ENCODE measurements around the gene PGBD2. TPM values are rescaled to one million over a fixed set of nuclear protein-coding genes. Genes with fewer than 3 reads are reported as not detected.
"Not testable (repeated sequence)": the region's sequence is repeated elsewhere in the genome, so short reads cannot be mapped to it uniquely, and the experiment has no call there.

PGBD2 gene
- total RNA-seq, 2 donors from 2014 or later, result 6.5 to 7.1 TPM

- no peaks in the 10 kb centered on the region for H3K36me3 ChIP-seq
- DNase-seq (ENCODE audit: low spot score) (no peak), ATAC-seq (ENCODE audit: insufficient number of reproducible peaks, low FRiP score, low read depth) (no peak)
- no peaks in the 10 kb centered on the region for H3K27me3 ChIP-seq (replicated peaks; ENCODE audit: insufficient read depth)
- H3K27ac ChIP-seq, result no peak overlapping the region
- no peaks in the 10 kb centered on the region for H3K9me3 ChIP-seq
- no peak overlapping the region for H3K4me3 ChIP-seq
- no peak for TF ChIP-seq CTCF (IDR thresholded peaks at IDR 0.05)
- no peaks in the 10 kb centered on the region for H3K4me1 ChIP-seq (ENCODE audit: control insufficient read depth in 1 of 2, low read depth in 2 of 2)
These were observed 19.7 kb upstream of the PGBD2 start for GRCh38 chr1:248886237-248886895.

GRCh38 chr1:248889914-248890243, 16.2 kb upstream of the PGBD2 start:
- not testable (repeated sequence) for H3K27me3 ChIP-seq (replicated peaks; ENCODE audit: insufficient read depth); H3K9me3 ChIP-seq; H3K27ac ChIP-seq; H3K4me1 ChIP-seq (ENCODE audit: control insufficient read depth in 1 of 2, low read depth in 2 of 2); H3K4me3 ChIP-seq; DNase-seq (ENCODE audit: low spot score); H3K36me3 ChIP-seq; ATAC-seq (ENCODE audit: insufficient number of reproducible peaks, low FRiP score, low read depth)

DNA sequence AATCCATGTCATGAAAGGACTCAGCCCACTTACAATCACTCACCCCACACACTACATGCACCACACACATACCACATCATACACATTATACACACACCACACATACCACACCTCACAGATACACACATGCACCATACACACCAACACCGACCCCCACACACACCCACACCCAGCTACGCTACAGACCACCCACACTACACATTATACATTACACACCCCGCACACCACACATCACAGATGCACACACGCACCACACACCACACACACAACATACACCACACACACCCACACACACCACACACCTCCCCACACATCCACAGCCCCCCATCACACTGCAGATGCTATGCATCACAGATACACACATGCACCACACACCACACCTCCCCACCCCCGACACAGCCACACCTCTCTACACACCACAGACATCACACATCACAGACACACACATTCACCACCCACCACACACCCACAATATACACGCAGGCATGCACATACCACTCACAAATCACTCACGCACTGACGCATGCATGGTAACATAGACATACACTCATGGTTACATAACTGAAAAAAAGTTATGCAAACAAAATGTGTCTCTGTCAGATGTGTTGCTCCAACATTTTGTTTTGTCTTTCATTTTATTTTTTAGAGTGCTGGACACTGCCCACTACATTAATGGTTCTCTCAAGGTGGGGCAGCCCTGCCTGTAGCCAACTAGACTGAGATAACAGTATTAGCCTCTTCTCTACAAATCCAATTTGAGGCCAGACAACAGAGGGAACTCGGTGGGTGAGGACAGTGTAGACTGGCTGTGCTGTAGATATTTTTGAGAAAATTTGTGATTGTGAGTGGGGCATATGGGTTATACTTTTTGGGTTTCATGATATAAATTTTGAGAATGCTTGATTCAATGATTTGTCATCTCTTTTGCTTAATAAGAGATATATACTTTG, 15.2 kb upstream of the PGBD2 start:
- ATAC-seq (ENCODE audit: insufficient number of reproducible peaks, low FRiP score, low read depth) (no peak), DNase-seq (ENCODE audit: low spot score) (no peak)
- no peaks in the 10 kb centered on the region for H3K4me1 ChIP-seq (ENCODE audit: control insufficient read depth in 1 of 2, low read depth in 2 of 2)
- TF ChIP-seq CTCF (IDR thresholded peaks at IDR 0.05), result no peak
- H3K27me3 ChIP-seq (replicated peaks; ENCODE audit: insufficient read depth), result no peaks in the 10 kb centered on the region
- H3K9me3 ChIP-seq, result no peaks in the 10 kb centered on the region
- no peak overlapping the region for H3K4me3 ChIP-seq
- H3K27ac ChIP-seq, result no peak overlapping the region
- H3K36me3 ChIP-seq, result no peaks in the 10 kb centered on the region

GRCh38 chr1:248891758-248892157, 14.3 kb upstream of the PGBD2 start:
- no peak for TF ChIP-seq CTCF (IDR thresholded peaks at IDR 0.05)
- Histone ChIP-seq H3K4me3 (no peak overlapping the region), H3K9me3 (no peaks in the 10 kb centered on the region), H3K4me1 (ENCODE audit: control insufficient read depth in 1 of 2, low read depth in 2 of 2) (no peaks in the 10 kb centered on the region), H3K27me3 (replicated peaks; ENCODE audit: insufficient read depth) (no peaks in the 10 kb centered on the region), H3K36me3 (no peaks in the 10 kb centered on the region), H3K27ac (no peak overlapping the region)
- ATAC-seq (ENCODE audit: insufficient number of reproducible peaks, low FRiP score, low read depth) (no peak), DNase-seq (ENCODE audit: low spot score) (no peak)

GRCh38 chr1:248892590-248892989, 13.4 kb upstream of the PGBD2 start:
- Histone ChIP-seq H3K4me3 (no peak overlapping the region), H3K36me3 (no peaks in the 10 kb centered on the region), H3K27ac (no peak overlapping the region), H3K9me3 (no peaks in the 10 kb centered on the region), H3K27me3 (replicated peaks; ENCODE audit: insufficient read depth) (no peaks in the 10 kb centered on the region), H3K4me1 (ENCODE audit: control insufficient read depth in 1 of 2, low read depth in 2 of 2) (no peaks in the 10 kb centered on the region)
- no peak for ATAC-seq (ENCODE audit: insufficient number of reproducible peaks, low FRiP score, low read depth)
- TF ChIP-seq CTCF (IDR thresholded peaks at IDR 0.05), result no peak
- no peak for DNase-seq (ENCODE audit: low spot score)

Measured in thoracic aorta (tissue), 2 donors.